GM19455 (cell line): ENCODE measurements around the gene GJA4.
"Not testable (repeated sequence)": the region's sequence is repeated elsewhere in the genome, so short reads cannot be mapped to it uniquely, and the experiment has no call there.

ENCODE experiments used
- ATAC-seq: cut with Tn5 transposase; IDR thresholded peaks from one replicate; pipeline ENCODE4 v1.9.1; 2021; ENCODE audit not compliant: unreplicated experiment

The GJA4 gene

GRCh38 chr1:34787461-34788420 is 5.1 kb upstream of the GJA4 start:
- ATAC-seq: no peak

GRCh38 chr1:34790985-34791384 is 1.8 kb upstream of the GJA4 start:
- ATAC-seq: no peak

GRCh38 chr1:34792424-34792823 is 375 bp upstream of the GJA4 start:
- ATAC-seq: no peak

- ATAC-seq: no peak
Observed at GRCh38 chr1:34794001-34794789, 1.4 kb downstream of the GJA4 start.

- ATAC-seq: no peak
Observed at GRCh38 chr1:34794790-34795180, 2.0 kb downstream of the GJA4 start.

- no peak for ATAC-seq
Observed at GRCh38 chr1:34795916-34796315, 3.1 kb downstream of the GJA4 start.

- no peak for ATAC-seq
Observed at GRCh38 chr1:34796990-34797389, 4.2 kb downstream of the GJA4 start.

GRCh38 chr1:34800214-34800613 is 7.4 kb downstream of the GJA4 start:
- no peak for ATAC-seq

- no peak for ATAC-seq
Observed at GRCh38 chr1:34803770-34804169, 11.0 kb downstream of the GJA4 start.

- no peak for ATAC-seq
Observed at GRCh38 chr1:34806396-34806795, 13.6 kb downstream of the GJA4 start.

- no peak for ATAC-seq
Observed at GRCh38 chr1:34808051-34808810, 15.4 kb downstream of the GJA4 start.

- not testable (repeated sequence) for ATAC-seq
Observed at GRCh38 chr1:34810781-34811180, 18.0 kb downstream of the GJA4 start.

GRCh38 chr1:34816332-34816731 is 23.5 kb downstream of the GJA4 start:
- no peak for ATAC-seq

GRCh38 chr1:34816778-34817177 is 24.0 kb downstream of the GJA4 start:
- no peak for ATAC-seq

- ATAC-seq: not testable (repeated sequence)
Observed at GRCh38 chr1:34818862-34819261, 26.1 kb downstream of the GJA4 start.

- ATAC-seq: no peak
Observed at GRCh38 chr1:34822202-34822601, 29.4 kb downstream of the GJA4 start.

GRCh38 chr1:34824817-34825454 is 32.1 kb downstream of the GJA4 start:
- no peak for ATAC-seq

GRCh38 chr1:34825455-34826091 is 32.8 kb downstream of the GJA4 start:
- no peak for ATAC-seq

- ATAC-seq: no peak
Observed at GRCh38 chr1:34827341-34827941, 34.6 kb downstream of the GJA4 start.

GRCh38 chr1:34828611-34829010 is 35.8 kb downstream of the GJA4 start:
- ATAC-seq: no peak
